GM12878 (cell line): ENCODE measurements around the gene GALNT12. TPM values are rescaled to one million over a fixed set of nuclear protein-coding genes. Genes with fewer than 3 reads are reported as not detected.

Source experiments
- ATAC-seq: fragments of 200-7000 bp; cut with Tn5 transposase; 3 replicates; pipeline ENCODE4 v1.9.1; 2020; ENCODE audit warnings: mild to moderate bottlenecking, moderate library complexity
- BruUV-seq: library from RNA; stranded (reverse); fragments of 400-500 nt; replicated peaks from 2 replicates; lab custom pipeline; 2021; lab: Mats Ljungman, UMichigan
- CTCF ChIA-PET: fragments of 300-600 bp; sonication (Branson Sonifier 250); formaldehyde crosslinking; extraction: SDS; loops from one replicate; lab custom pipeline; 2021; ENCODE audit warnings: inconsistent platforms; lab: Yijun Ruan, JAX
- POLR2A ChIA-PET: fragments of 350-600 bp; formaldehyde crosslinking; extraction: SDS; loops from one replicate; lab custom pipeline; 2021; ENCODE audit warnings: inconsistent platforms; lab: Charles Lee
- RAD21 ChIA-PET: fragments of 300-600 bp; sonication (Branson Sonifier 250); formaldehyde crosslinking; loops from one replicate; lab custom pipeline; 2023; ENCODE audit warnings: antibody characterized with exemption; ENCODE audit not compliant: unreplicated experiment; lab: Charles Lee
- SMC1A ChIA-PET: fragments of 300-600 bp; sonication (Branson Sonifier 250); formaldehyde crosslinking; loops from one replicate; lab custom pipeline; 2023; ENCODE audit not compliant: unreplicated experiment, uncharacterized antibody; lab: Charles Lee
- DNase-seq: peaks from one replicate; pipeline ENCODE4 v3.0.0-alpha.2; 2011; ENCODE audit warnings: low read depth, low spot score
- FAIRE-seq: peaks from 3 replicates; lab custom pipeline; 2011; peaks lifted over from hg19 to GRCh38; lab: Jason Lieb, UNC
- H2AFZ ChIP-seq: 2 replicates; pipeline ENCODE4 v1.6.0; 2011; ENCODE audit warnings: low read depth, low read length, control low read depth; ENCODE audit not compliant: control insufficient read depth
- H3K27ac ChIP-seq: 2 replicates; pipeline ENCODE4 v1.5.1; 2011; ENCODE audit warnings: control low read depth; ENCODE audit not compliant: control insufficient read depth, insufficient read depth
- H3K27me3 ChIP-seq, 2 experiments: replicated peaks in 1 of 2; 2 replicates each; pipeline versions ENCODE4 v1.6.0 to v1.6.1; 2011; ENCODE audit warnings: low read length in 1 of 2; ENCODE audit not compliant: control insufficient read depth in 2 of 2, insufficient read depth in 2 of 2
- H3K36me3 ChIP-seq, 2 experiments: 2 replicates each; pipeline ENCODE4 v1.5.1; 2011; ENCODE audit warnings: low read length in 1 of 2; ENCODE audit not compliant: control insufficient read depth in 2 of 2, insufficient read depth in 2 of 2
- H3K4me1 ChIP-seq: 2 replicates; pipeline ENCODE4 v1.6.1; 2011; ENCODE audit warnings: mild to moderate bottlenecking, low read length, moderate library complexity, mixed read lengths; ENCODE audit not compliant: control insufficient read depth, insufficient read depth
- H3K4me2 ChIP-seq: 2 replicates; pipeline ENCODE4 v1.6.0; 2011; ENCODE audit warnings: control low read depth; ENCODE audit not compliant: control insufficient read depth, insufficient read depth
- H3K4me3 ChIP-seq: fragments of 200-600 bp; sonication (generic); 2 replicates; pipeline ENCODE4 v1.5.1; 2016
- H3K79me2 ChIP-seq: 2 replicates; pipeline ENCODE4 v1.6.0; 2011; ENCODE audit warnings: low read length; ENCODE audit not compliant: control insufficient read depth, insufficient read depth
- H3K9ac ChIP-seq: 2 replicates; pipeline ENCODE4 v1.8.0; 2011; ENCODE audit warnings: low read length, control low read depth, mixed read lengths; ENCODE audit not compliant: control insufficient read depth, insufficient read depth
- H3K9me3 ChIP-seq: replicated peaks from 3 replicates; pipeline ENCODE4 v1.5.1; 2011; ENCODE audit warnings: mild to moderate bottlenecking, low read length; ENCODE audit not compliant: control insufficient read depth, insufficient read depth
- H4K20me1 ChIP-seq: 2 replicates; pipeline ENCODE4 v1.6.0; 2011; ENCODE audit not compliant: control insufficient read depth, insufficient read depth
- BACH1 ChIP-seq: fragments of 450-650 bp; IDR thresholded peaks from 2 replicates; pipeline ENCODE4 v1.6.1; 2017; ENCODE audit warnings: mild to moderate bottlenecking, borderline replicate concordance
- EED ChIP-seq: sonication (generic); IDR thresholded peaks from 2 replicates; pipeline ENCODE4 v1.6.1; 2016; ENCODE audit warnings: antibody characterized with exemption, low read depth
- HCFC1 ChIP-seq: fragments of 150-350 bp; IDR thresholded peaks from 2 replicates; pipeline ENCODE4 v1.6.1; 2014; ENCODE audit warnings: low read length
- TCF3 ChIP-seq: IDR thresholded peaks from 2 replicates; pipeline ENCODE4 v1.6.1; 2012; ENCODE audit warnings: low read depth, mild to moderate bottlenecking, low read length, borderline replicate concordance; ENCODE audit not compliant: insufficient read depth
- WGBS: methylation state at CpG from one replicate; pipeline ENCODE4 v1.1.6; 2016; ENCODE audit warnings: low lambda C conversion rate; ENCODE audit not compliant: insufficient replicate concordance, insufficient coverage; ENCODE audit errors: missing lambda C conversion rate; 5-methylcytosine and 5-hydroxymethylcytosine counted together
- in situ Hi-C: fragments of 300-500 bp; cut with MboI; formaldehyde crosslinking; loops from 9 replicates; pipeline ENCODE4 v1.14.3; 2018; ENCODE audit warnings: mixed read lengths
- intact Hi-C: fragments of 100-400 bp; cut with micrococcal nuclease; formaldehyde crosslinking; loops from one replicate; pipeline ENCODE4 v1.14.2; 2022; ENCODE audit not compliant: unreplicated experiment
- polyA plus RNA-seq, 11 experiments: library from polyadenylated mRNA; depleted of rRNA in 4 of 11; unstranded in 6 of 11; stranded (reverse) in 5 of 11; fragments of >200 nt; fragmentation: Nextera tagmentation in 4 of 11; fragmentation: Illumina TruSeq in 1 of 11; extraction: Ambion mirVana in 4 of 11; extraction: Trizol in 1 of 11; gene quantifications; 1 replicate in 1 of 11; 2 replicates in 10 of 11; pipeline versions ENCODE4 v1.2.1 to v1.2.3, GENCODE V29; 2011 to 2016; ENCODE audit warnings: inconsistent platforms in 2 of 11, missing spikeins in 2 of 11, low read depth in 1 of 11
- total RNA-seq, 4 experiments: library from RNA; depleted of rRNA in 3 of 4; stranded (reverse); fragments of >200 nt in 3 of 4; fragmentation: Illumina TruSeq in 1 of 4; extraction: Trizol in 1 of 4; gene quantifications; 2 replicates each; pipeline versions ENCODE4 v1.2.1 to v1.2.3, GENCODE V29; 2013 to 2021
- TF ChIP-seq, protein P1 (sequence below): fragments of 450-650 bp; IDR thresholded peaks from 2 replicates; pipeline ENCODE4 v1.6.1; 2014; ENCODE audit warnings: mild to moderate bottlenecking
- TF ChIP-seq, protein P2 (sequence below), 3 experiments: IDR thresholded peaks in 2 of 3; conservative IDR thresholded peaks in 1 of 3; 2 replicates each; pipeline ENCODE4 v1.5.1; 2011; ENCODE audit warnings: low read depth in 3 of 3, low read length in 3 of 3, mild to moderate bottlenecking in 3 of 3, control low read depth in 2 of 3, moderate library complexity in 2 of 3, inconsistent platforms in 1 of 3, mixed read lengths in 1 of 3; ENCODE audit not compliant: control insufficient read depth in 2 of 3, insufficient read depth in 1 of 3; ENCODE audit errors: extremely low read depth in 1 of 3

GALNT12 gene
- total and polyA plus RNA-seq, 10 of the 15 experiments (the other 5 are each of a cell fraction or from before 2014, with no cell fraction given), result 0.13 to 5.3 (median 3.2) TPM

DNA sequence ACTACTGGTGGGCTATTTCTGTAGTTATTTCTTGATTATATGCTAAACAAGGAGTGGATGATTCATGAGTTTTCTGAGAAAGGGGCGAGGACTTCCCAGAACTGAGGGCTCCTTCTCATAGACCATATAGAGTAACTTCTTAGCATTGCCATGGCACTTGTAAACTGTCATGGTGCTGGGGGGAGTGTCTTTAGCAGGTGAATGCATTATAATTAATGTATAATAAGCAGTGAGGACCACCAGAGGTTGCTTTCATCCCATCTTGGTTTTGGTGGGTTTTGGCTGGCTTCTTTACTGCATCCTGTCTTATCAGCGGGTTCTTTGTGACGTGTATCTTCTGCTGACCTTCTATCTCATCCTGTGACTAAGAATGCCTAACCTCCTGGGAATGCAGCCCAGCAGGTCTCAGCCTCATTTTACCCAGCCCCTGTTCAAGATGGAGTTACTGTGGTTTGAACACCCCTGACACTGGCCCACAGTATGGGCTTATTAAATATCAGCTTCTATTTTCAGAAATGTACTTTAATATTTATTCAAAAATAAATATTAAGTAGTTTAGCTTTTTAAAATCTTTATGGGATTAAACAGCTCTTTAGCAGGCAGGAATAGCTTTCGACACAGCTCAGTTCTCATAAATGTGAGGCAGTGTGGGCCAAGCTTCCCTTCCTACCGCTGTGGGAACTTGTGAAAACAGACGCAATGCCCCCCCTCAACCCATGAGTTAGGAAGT is 44.4 kb downstream of the GALNT12 start:
- H3K9me3 ChIP-seq, result no peaks in the 10 kb centered on the region; the same call in 2 of the 3 replicates
- intact Hi-C loops (no loop called here), in situ Hi-C loops (no loop called here)
- POLR2A ChIA-PET, result no interaction called here
- H3K27ac ChIP-seq, result no peak overlapping the region
- no peaks in the 10 kb centered on the region for H3K36me3 ChIP-seq
- SMC1A ChIA-PET, result interaction anchor here (0.6 kb wide), 1 partner anchor 146 kb away, joined by 3 read pairs; no protein-coding TSS in a partner anchor
- H3K4me2 ChIP-seq, result no peak overlapping the region
- no peaks in the 10 kb centered on the region for H4K20me1 ChIP-seq
- no peak overlapping the region for H3K9ac ChIP-seq
- H2AFZ ChIP-seq, result no peak overlapping the region
- TF ChIP-seq, protein P1, sequence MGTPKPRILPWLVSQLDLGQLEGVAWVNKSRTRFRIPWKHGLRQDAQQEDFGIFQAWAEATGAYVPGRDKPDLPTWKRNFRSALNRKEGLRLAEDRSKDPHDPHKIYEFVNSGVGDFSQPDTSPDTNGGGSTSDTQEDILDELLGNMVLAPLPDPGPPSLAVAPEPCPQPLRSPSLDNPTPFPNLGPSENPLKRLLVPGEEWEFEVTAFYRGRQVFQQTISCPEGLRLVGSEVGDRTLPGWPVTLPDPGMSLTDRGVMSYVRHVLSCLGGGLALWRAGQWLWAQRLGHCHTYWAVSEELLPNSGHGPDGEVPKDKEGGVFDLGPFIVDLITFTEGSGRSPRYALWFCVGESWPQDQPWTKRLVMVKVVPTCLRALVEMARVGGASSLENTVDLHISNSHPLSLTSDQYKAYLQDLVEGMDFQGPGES, result no peak
- TF ChIP-seq, protein P2, sequence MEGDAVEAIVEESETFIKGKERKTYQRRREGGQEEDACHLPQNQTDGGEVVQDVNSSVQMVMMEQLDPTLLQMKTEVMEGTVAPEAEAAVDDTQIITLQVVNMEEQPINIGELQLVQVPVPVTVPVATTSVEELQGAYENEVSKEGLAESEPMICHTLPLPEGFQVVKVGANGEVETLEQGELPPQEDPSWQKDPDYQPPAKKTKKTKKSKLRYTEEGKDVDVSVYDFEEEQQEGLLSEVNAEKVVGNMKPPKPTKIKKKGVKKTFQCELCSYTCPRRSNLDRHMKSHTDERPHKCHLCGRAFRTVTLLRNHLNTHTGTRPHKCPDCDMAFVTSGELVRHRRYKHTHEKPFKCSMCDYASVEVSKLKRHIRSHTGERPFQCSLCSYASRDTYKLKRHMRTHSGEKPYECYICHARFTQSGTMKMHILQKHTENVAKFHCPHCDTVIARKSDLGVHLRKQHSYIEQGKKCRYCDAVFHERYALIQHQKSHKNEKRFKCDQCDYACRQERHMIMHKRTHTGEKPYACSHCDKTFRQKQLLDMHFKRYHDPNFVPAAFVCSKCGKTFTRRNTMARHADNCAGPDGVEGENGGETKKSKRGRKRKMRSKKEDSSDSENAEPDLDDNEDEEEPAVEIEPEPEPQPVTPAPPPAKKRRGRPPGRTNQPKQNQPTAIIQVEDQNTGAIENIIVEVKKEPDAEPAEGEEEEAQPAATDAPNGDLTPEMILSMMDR (IDR thresholded peaks at IDR 0.05 in 2 of 3, conservative IDR thresholded peaks at IDR 0.05 in 1 of 3; ENCODE audit: control insufficient read depth in 2 of 3, extremely low read depth in 1 of 3, insufficient read depth in 1 of 3, low read depth in 3 of 3, low read length in 3 of 3), result no peak
- TF ChIP-seq HCFC1 (no peak), TCF3 (no peak), EED (no peak), BACH1 (no peak)
- no peaks in the 10 kb centered on the region for H3K4me1 ChIP-seq
- H3K79me2 ChIP-seq, result no peaks in the 10 kb centered on the region
- BruUV-seq, result no TSS peak
- CTCF ChIA-PET, result interaction anchor here (1.3 kb wide), 1 partner anchor 147 kb away, joined by 3 read pairs; no protein-coding TSS in a partner anchor
- H3K27me3 ChIP-seq, result no peaks in the 10 kb centered on the region; a peak in 1 of 4 replicates
- no peak overlapping the region for H3K4me3 ChIP-seq
- DNase-seq, result no peak
- ATAC-seq, result no peak
- WGBS, result 41% methylated on average over 6 of the region's 6 CpGs
- no peak for FAIRE-seq
- RAD21 ChIA-PET, result no interaction called here
